Right lobe of liver (tissue), 6 donors: Measurements from ENCODE around the gene PEX6. TPM values are rescaled to one million over a fixed set of nuclear protein-coding genes. Genes with fewer than 3 reads are reported as not detected.

ENCODE experiments used
- ATAC-seq, 4 donors: fragments of 200-7000 bp; cut with Tn5 transposase; one replicate each; pipeline ENCODE4 v1.9.1; 2020; ENCODE audit warnings: mild to moderate bottlenecking in 4 of 4, moderate library complexity in 4 of 4
- DNase-seq, 3 donors: peaks; one replicate each; pipeline ENCODE4 v3.0.0-alpha.2; 2020
- H3K27ac ChIP-seq, 3 donors: fragments of 200-600 bp; one replicate each; pipeline ENCODE4 v1.8.0; 2022
- H3K27me3 ChIP-seq, 2 donors: fragments of 200-600 bp; one replicate each; pipeline ENCODE4 v1.8.0; 2022
- H3K36me3 ChIP-seq, 4 donors: fragments of 200-600 bp; sonication (generic) in 1 of 4; one replicate each; pipeline versions ENCODE4 v1.5.1 to v1.8.0; 2017 to 2022; ENCODE audit warnings: control low read depth in 1 of 4
- H3K4me1 ChIP-seq, 4 donors: fragments of 200-600 bp; sonication (generic) in 1 of 4; one replicate each; pipeline versions ENCODE4 v1.5.1 to v1.8.0; 2017 to 2022; ENCODE audit warnings: control low read depth in 1 of 4
- H3K4me3 ChIP-seq, 3 donors: fragments of 200-600 bp; one replicate each; pipeline ENCODE4 v1.8.0; 2022
- H3K9me3 ChIP-seq, 4 donors: fragments of 200-600 bp; sonication (generic) in 1 of 4; one replicate each; pipeline versions ENCODE4 v1.5.1 to v1.8.0; 2017 to 2022; ENCODE audit warnings: control low read depth in 1 of 4
- POLR2A ChIP-seq: fragments of 450-650 bp; IDR thresholded peaks from one replicate; pipeline ENCODE4 v1.6.1; 2017; ENCODE audit warnings: antibody characterized with exemption, mild to moderate bottlenecking
- WGBS: methylation state at CpG from one replicate; pipeline ENCODE4 v1.1.6; 2018; ENCODE audit warnings: low coverage, low lambda C conversion rate; ENCODE audit not compliant: insufficient coverage; ENCODE audit errors: missing lambda C conversion rate; 5-methylcytosine and 5-hydroxymethylcytosine counted together
- intact Hi-C, 2 donors: fragments of 100-400 bp; cut with DNase I; formaldehyde crosslinking; loops; one replicate each; pipeline versions ENCODE4 v1.11.2 to v1.14.1; 2022
- total RNA-seq, 6 experiments: library from RNA; depleted of rRNA in 2 of 6; stranded (reverse); fragments of >200 nt in 2 of 6; fragmentation: NEBNext Ultra II Directional in 3 of 6; extraction: Animal tissue kit (Norgen Biotek cat#: 25700) in 3 of 6; gene quantifications; one replicate each; pipeline versions ENCODE4 v1.1.0 to v1.2.4, GENCODE V29; 2016 to 2023
- TF ChIP-seq, protein P1 (sequence below), 4 donors: fragments of 200-600 bp in 3 of 4; fragments of 450-650 bp in 1 of 4; IDR thresholded peaks; one replicate each; pipeline versions ENCODE4 v1.5.1 to v1.8.0; 2016 to 2022; ENCODE audit warnings: antibody characterized with exemption in 4 of 4, mild to moderate bottlenecking in 2 of 4
- donor health status: DM: no; HTN: yes; CAD: no.
- donor health status: DM: no; HTN: no; CAD: no.
- donor health status: DM: no; HTN: no; CAD: no.
- donor health status: DM: no; HTN: yes; CAD: no.
- donor health status: DM: no; HTN: yes; CAD: no.

PEX6 gene
- total RNA-seq, 6 experiments from 2014 or later: 15.7 to 25.9 (median 21.3) TPM

DNA sequence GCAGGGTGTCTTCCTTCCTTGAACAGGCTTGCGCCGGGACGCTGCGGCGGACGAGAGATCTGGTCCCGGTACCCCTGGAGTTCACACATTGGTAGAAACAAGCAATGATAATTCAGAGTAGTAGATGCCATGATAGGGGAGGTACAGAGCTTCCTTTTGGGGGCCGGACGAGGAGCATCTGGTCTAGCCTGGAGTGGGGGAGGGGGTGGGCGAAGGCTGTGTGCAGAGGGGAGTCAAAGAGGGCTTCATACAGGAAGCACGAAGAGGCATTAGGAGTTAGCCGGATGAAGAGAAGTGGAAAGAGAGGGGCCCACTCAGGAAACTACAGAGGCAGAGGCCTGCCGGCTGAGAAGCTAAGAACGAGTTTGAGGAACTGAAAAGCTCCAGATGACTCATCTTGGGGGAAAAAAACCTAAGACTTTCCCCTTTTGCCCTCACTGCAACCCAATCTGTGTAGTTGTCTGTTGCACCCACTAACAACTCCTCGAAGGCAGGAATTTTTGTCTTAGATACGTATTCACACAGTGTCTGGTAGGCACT is 49.1 kb downstream of the PEX6 start:
- no peak for DNase-seq
- peak overlapping the region; percentile 72 to 81 (median 80) for H3K4me3 ChIP-seq
- TF ChIP-seq POLR2A: no peak
- TF ChIP-seq, protein P1, sequence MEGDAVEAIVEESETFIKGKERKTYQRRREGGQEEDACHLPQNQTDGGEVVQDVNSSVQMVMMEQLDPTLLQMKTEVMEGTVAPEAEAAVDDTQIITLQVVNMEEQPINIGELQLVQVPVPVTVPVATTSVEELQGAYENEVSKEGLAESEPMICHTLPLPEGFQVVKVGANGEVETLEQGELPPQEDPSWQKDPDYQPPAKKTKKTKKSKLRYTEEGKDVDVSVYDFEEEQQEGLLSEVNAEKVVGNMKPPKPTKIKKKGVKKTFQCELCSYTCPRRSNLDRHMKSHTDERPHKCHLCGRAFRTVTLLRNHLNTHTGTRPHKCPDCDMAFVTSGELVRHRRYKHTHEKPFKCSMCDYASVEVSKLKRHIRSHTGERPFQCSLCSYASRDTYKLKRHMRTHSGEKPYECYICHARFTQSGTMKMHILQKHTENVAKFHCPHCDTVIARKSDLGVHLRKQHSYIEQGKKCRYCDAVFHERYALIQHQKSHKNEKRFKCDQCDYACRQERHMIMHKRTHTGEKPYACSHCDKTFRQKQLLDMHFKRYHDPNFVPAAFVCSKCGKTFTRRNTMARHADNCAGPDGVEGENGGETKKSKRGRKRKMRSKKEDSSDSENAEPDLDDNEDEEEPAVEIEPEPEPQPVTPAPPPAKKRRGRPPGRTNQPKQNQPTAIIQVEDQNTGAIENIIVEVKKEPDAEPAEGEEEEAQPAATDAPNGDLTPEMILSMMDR (IDR thresholded peaks at IDR 0.05): no peak
- peak; percentile 4 to 19 (median 8) for ATAC-seq
- no peaks in the 10 kb centered on the region for H3K9me3 ChIP-seq
- H3K36me3 ChIP-seq: peaks cover 0 to 8% (median 0%) of the 10 kb centered on the region in 4 donors
- 3% methylated on average over 11 of the region's 16 CpGs for WGBS
- peaks cover 0 to 31% (median 9%) of the 10 kb centered on the region in 4 donors for H3K4me1 ChIP-seq
- intact Hi-C loops: loop anchor here in 1 of 2 donors (10.0 kb wide), 1 partner anchor 55 kb away; the partner anchor contains the start of gene PPP2R5D
- no peaks in the 10 kb centered on the region for H3K27me3 ChIP-seq
- H3K27ac ChIP-seq: peak overlapping the region; percentile 68 to 89 (median 88)

DNA sequence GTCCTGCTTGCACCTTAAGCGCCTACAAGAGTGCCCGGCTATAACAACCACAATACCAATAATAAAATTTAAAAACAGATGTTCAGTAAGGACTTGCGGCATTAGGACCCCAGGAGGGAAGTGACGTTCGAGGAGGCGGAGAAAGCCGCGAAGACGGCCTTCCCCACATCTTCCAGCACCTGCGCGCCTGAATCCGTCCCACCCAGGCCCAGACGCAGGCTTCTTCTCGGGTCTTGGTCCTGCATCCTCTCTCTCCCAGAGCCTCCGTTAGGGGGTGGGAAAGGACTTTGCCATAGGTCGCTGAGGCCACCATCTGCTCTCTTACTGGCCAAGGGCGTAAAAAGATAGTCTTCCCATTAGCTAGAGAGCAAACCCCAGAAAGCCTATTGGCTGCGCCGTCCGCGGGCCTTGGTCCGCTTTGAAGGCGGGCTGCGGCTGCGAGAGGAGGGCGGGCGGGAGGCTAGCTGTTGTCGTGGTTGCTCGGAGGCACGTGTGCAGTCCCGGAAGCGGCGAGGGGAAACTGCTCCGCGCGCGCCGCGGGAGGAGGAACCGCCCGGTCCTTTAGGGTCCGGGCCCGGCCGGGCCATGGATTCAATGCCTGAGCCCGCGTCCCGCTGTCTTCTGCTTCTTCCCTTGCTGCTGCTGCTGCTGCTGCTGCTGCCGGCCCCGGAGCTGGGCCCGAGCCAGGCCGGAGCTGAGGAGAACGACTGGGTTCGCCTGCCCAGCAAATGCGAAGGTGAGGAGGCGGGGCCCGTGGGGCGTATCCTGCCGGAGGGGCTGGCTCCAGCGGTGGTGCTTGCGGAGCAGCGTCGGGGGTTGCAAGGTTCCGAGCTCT is 49.8 kb downstream of the PEX6 start, which contains the start of gene CNPY3:
CNPY3 (plus strand) TSS at position 495 of the 835 bp plus-strand sequence; CDS start at position 586, 91 bp downstream.
- under 1% methylated on average over 22 of the region's 63 CpGs for WGBS
- DNase-seq: peak; percentile 95 to 98 (median 96)
- Histone ChIP-seq H3K9me3 (no peaks in the 10 kb centered on the region), H3K36me3 (peaks cover 0 to 1% (median 0%) of the 10 kb centered on the region in 4 donors), H3K4me3 (peak within 1 kb of the TSS; percentile 72 to 81 (median 80)), H3K4me1 (peaks cover 0 to 31% (median 9%) of the 10 kb centered on the region in 4 donors), H3K27me3 (no peaks in the 10 kb centered on the region), H3K27ac (peak within 1 kb of the TSS; percentile 68 to 89 (median 88))
- intact Hi-C loops: loop anchor here in 1 of 2 donors (10.0 kb wide), 1 partner anchor 56 kb away; the partner anchor contains the start of gene PPP2R5D
- ATAC-seq: peak; percentile 91 to 95 (median 93)
- TF ChIP-seq, protein P1 (IDR thresholded peaks at IDR 0.05): no peak
- peak; percentile 61 for TF ChIP-seq POLR2A

DNA sequence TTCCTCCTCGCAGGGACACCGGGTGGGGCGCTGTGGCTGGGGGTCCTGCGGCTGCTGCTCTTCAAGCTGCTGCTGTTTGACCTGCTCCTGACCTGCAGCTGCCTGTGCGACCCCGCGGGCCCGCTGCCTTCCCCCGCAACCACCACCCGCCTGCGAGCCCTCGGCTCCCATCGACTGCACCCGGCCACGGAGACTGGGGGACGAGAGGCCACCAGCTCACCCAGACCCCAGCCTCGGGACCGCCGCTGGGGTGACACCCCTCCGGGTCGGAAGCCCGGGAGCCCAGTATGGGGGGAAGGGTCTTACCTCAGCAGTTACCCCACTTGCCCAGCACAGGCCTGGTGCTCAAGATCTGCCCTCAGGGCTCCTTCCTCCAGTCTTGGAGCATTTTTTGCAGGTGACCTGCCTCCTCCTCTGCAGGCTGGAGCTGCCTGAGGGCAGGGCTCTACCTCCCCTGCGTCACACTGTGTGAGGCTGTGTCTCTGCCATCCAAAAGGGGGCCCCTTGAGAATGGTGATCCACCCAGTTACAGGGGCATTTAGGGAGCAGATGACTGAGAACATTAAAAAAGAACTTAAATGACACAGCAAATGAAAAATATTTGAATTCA is 53.6 kb downstream of the PEX6 start:
- WGBS: no CpG with 5 or more reads among the region's 23 CpGs
- no peak overlapping the region for H3K27ac ChIP-seq
- TF ChIP-seq, protein P1 (IDR thresholded peaks at IDR 0.05): no peak
- TF ChIP-seq POLR2A: no peak
- H3K27me3 ChIP-seq: no peaks in the 10 kb centered on the region
- no peaks in the 10 kb centered on the region for H3K9me3 ChIP-seq
- peaks cover 0 to 3% (median 1%) of the 10 kb centered on the region in 4 donors for H3K4me1 ChIP-seq
- no peak overlapping the region for H3K4me3 ChIP-seq
- DNase-seq (no peak), ATAC-seq (no peak)
- intact Hi-C loops: loop anchor here in 1 of 2 donors (10.0 kb wide), 1 partner anchor 59 kb away; the partner anchor contains the start of gene PPP2R5D
- H3K36me3 ChIP-seq: no peaks in the 10 kb centered on the region

DNA sequence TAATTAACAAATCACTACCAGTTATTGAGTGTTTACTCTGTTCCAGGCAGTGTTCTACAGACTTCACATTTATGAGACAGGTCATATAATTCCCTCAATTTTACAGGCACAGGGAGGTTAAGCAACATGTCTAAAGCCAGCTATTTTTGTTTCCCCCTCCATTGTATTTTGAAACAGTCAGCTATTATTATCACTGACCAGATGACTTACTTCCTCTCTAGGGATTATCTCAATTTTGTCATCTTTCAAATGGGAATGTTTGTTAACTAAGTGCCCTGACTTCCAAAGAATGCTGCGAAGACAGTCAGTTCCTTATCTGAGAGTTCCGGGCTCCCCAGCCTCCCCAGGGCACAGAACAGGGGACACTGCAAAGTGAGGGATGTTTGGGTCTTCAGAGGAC is 55.3 kb downstream of the PEX6 start:
- DNase-seq: no peak
- H3K27ac ChIP-seq: no peak overlapping the region
- TF ChIP-seq, protein P1 (IDR thresholded peaks at IDR 0.05): no peak
- no peak for TF ChIP-seq POLR2A
- H3K36me3 ChIP-seq: no peaks in the 10 kb centered on the region
- no peaks in the 10 kb centered on the region for H3K9me3 ChIP-seq
- intact Hi-C loops: loop anchor here in 1 of 2 donors (10.0 kb wide), 1 partner anchor 61 kb away; the partner anchor contains the start of gene PPP2R5D
- H3K4me1 ChIP-seq: no peaks in the 10 kb centered on the region
- no peaks in the 10 kb centered on the region for H3K27me3 ChIP-seq
- no peak overlapping the region for H3K4me3 ChIP-seq
- peak; percentile 24 to 54 (median 39) for ATAC-seq
- 57% methylated on average over 1 of the region's 2 CpGs for WGBS
